Measurements from ENCODE around the gene KIF27. TPM values are rescaled to one million over a fixed set of nuclear protein-coding genes. Genes with fewer than 3 reads are reported as not detected.
"Not testable (repeated sequence)": the region's sequence is repeated elsewhere in the genome, so short reads cannot be mapped to it uniquely, and the experiment has no call there.

KIF27 gene
- total RNA-seq, 1 experiment from 2014 or later: 3.9 TPM

DNA sequence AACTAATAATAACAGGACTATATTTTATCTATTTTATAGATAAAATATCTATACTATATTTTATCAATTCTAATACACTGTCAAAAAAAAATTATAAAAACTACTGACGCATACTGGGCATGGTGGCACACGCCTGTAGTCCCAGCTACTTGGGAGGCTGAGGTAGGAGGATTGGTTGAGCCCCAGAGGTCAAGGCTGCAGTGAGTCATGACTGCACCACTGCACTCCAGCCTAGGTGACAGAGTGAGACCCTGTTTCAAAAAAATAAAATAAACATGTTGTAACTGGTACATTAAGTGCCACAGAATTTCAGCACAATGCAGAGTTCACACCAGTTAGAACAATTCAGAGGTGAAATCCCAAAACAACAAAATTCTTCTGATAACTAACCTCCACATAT, 34.7 kb downstream of the KIF27 start:
- H3K9me3 ChIP-seq (replicated peaks); DNase-seq; H3K4me1 ChIP-seq; H3K4me3 ChIP-seq; H3K27ac ChIP-seq; H3K27me3 ChIP-seq; H3K36me3 ChIP-seq: not testable (repeated sequence)

- H3K36me3 ChIP-seq; H3K4me3 ChIP-seq; H3K27me3 ChIP-seq; H3K4me1 ChIP-seq; DNase-seq; H3K9me3 ChIP-seq (replicated peaks); H3K27ac ChIP-seq: not testable (repeated sequence)
Measured at GRCh38 chr9:83885559-83886240, 35.5 kb downstream of the KIF27 start.

DNA sequence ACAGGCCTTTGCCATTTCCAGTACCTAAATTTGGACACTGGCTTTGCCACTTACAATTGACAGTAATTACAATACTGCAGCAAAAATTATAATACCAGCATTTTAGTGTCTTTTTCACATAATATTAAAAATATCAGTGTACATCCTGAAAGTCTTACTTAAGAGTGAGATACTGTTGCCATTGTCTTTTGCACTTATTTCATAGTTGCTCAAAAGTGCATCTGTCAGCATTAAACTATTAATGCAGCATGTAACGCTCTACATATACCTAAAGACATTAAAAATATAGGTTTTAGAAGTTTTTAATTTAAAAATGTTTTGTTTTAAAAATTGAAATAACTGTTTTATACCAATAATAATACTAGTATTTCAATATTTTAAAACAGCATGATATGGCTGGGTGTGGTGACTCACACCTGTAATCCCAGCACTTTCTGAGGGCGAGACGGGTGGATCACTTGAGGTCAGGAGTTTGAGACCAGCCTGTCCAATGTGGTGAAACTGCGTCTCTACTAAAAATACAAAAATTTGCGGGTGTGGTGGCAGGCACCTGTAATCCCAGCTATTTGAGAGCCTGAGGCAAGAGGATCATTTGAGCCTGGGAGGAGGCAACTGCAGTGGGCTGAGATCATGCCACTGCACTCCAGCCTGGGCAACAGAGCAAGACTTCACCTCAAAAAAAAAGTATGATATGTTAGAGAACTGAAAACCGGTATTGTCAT, 39.4 kb downstream of the KIF27 start:
- not testable (repeated sequence) for H3K27ac ChIP-seq; H3K27me3 ChIP-seq; H3K9me3 ChIP-seq (replicated peaks); H3K4me1 ChIP-seq; DNase-seq; H3K4me3 ChIP-seq; H3K36me3 ChIP-seq

DNA sequence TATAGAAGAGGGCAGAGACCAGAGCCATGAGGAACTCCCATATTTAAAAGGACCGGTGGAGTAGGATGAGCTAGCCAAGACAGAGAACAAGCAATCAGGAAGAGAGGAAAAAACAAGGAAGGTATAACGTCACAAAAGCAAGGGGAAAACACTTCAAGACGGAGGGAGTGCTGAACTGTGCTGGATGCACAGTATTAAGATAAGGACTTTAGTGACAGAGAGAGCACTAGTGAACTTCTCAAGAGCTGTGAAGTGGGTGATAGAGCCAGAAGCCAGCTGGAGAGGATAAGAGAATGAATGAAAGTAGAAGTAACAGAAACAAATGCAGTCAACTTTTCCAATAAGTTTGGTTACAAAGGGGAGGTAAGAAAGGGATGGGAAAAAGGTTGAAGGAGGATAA, 45.7 kb downstream of the KIF27 start:
- not testable (repeated sequence) for H3K27ac ChIP-seq

GRCh38 chr9:83849895-83850294, 71.3 kb downstream of the KIF27 start:
- H3K27me3 ChIP-seq; H3K9me3 ChIP-seq (replicated peaks); DNase-seq; H3K36me3 ChIP-seq; H3K4me1 ChIP-seq; H3K4me3 ChIP-seq; H3K27ac ChIP-seq: not testable (repeated sequence)

More for the DNA sequence above, 45.7 kb downstream of the KIF27 start:
- not testable (repeated sequence) for H3K4me1 ChIP-seq; H3K27me3 ChIP-seq; H3K4me3 ChIP-seq; DNase-seq; H3K9me3 ChIP-seq (replicated peaks); H3K36me3 ChIP-seq

- not testable (repeated sequence) for H3K27me3 ChIP-seq; H3K4me3 ChIP-seq; H3K9me3 ChIP-seq (replicated peaks); H3K27ac ChIP-seq; DNase-seq; H3K4me1 ChIP-seq; H3K36me3 ChIP-seq
Measured at GRCh38 chr9:83837070-83837643, 84.1 kb downstream of the KIF27 start.

DNA sequence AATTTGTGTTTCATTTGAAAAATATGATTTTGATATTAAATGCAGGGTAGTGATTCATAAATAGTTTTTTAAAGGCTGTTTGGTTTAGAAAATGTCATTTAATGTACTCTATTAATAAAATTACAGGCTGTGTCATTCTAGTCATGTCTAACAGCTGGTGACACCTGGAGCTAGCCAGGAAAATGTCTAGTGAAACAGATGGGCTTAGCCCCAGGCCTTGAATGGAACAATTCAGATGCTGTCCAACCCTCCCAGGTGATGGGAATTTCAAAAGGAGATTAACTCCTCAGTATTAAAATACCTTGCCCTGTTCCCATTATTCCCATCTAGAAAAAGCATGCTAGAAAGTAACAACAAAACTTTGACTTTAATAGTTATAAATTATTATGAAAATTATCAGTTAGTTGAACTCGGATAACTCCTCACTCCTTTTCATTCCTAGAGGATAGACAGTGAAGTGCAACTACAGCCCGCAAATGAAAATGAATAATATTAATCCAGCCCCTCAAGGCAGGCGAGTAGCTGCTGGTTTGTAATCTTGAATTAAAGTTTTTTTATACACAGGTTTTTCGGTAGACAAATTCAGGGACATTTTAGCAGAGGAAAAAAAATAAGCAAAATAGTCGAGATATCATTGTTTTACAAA, 90.7 kb downstream of the KIF27 start:
- H3K9me3 ChIP-seq (replicated peaks); H3K27me3 ChIP-seq; H3K4me3 ChIP-seq; H3K4me1 ChIP-seq; H3K27ac ChIP-seq; H3K36me3 ChIP-seq: not testable (repeated sequence)
- DNase-seq: peak in 1 of 2 experiments; percentile 14

DNA sequence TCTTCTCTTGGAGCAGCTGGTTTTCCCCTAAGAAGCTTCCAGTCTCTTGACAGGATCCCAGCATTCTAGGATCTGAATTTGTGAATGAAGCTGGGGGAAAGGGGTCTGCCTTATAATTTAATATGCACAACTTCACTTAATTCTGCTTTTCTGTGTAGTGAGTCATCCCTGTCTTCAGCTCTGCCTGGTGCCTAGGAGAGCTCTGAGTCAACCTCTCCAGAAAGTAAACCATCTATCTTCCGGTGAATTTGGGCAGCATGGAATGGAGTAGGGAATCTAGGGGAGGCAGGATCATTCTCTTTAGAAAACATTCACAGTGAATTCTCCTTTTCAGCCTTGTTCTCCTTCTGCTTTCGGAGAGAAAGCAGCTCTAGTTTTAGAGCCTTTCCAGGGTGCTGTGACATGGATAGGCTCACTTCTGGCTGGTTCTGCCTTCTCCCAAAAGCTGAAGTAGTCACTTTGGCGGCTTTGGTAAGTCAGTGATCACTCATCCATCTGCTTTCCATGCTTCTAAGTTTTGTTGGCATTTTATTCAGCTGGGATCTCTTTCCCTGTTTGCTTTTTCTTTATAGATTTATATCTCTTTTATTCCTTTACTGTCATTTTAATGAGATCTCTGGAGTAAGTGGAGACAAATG, 96.1 kb downstream of the KIF27 start:
- not testable (repeated sequence) for H3K4me3 ChIP-seq, DNase-seq, H3K36me3 ChIP-seq

GRCh38 chr9:83817356-83818278, 103.6 kb downstream of the KIF27 start, which contains the start of gene GKAP1:
Gene GKAP1 (minus strand): TSS chr9:83817769. CDS start chr9:83806517, 11,252 bp downstream.
- H3K9me3 ChIP-seq (replicated peaks); H3K36me3 ChIP-seq; H3K4me1 ChIP-seq; H3K27ac ChIP-seq; H3K27me3 ChIP-seq: not testable (repeated sequence)
- peak within 1 kb of the TSS; percentile 92 for H3K4me3 ChIP-seq
- peak; percentile 78 to 80 for DNase-seq

More for the DNA sequence above, 96.1 kb downstream of the KIF27 start:
- not testable (repeated sequence) for H3K27ac ChIP-seq; H3K27me3 ChIP-seq; H3K4me1 ChIP-seq; H3K9me3 ChIP-seq (replicated peaks)

DNA sequence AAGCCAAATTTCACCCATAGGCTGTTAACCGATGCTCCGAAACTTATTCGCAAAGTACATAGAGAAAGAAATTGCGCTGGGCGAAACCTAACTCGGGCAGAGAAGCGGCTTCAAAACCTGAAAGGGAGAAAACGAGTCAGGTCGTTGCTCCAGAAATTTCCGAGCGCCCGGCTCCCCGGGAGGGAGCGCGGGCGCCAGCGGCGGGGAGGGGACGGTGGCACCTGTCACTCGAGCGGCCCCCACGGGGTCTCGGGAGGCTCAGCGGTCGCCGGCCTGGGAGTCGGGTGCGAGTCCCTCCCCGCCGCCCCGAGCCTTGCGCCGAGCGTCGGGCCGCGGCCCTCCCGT, 104.2 kb downstream of the KIF27 start:
- not testable (repeated sequence) for H3K4me1 ChIP-seq; H3K27me3 ChIP-seq; H3K9me3 ChIP-seq (replicated peaks); H3K36me3 ChIP-seq; H3K27ac ChIP-seq
- peak overlapping the region; percentile 92 for H3K4me3 ChIP-seq
- peak in 1 of 2 experiments; percentile 26 for DNase-seq

DNA sequence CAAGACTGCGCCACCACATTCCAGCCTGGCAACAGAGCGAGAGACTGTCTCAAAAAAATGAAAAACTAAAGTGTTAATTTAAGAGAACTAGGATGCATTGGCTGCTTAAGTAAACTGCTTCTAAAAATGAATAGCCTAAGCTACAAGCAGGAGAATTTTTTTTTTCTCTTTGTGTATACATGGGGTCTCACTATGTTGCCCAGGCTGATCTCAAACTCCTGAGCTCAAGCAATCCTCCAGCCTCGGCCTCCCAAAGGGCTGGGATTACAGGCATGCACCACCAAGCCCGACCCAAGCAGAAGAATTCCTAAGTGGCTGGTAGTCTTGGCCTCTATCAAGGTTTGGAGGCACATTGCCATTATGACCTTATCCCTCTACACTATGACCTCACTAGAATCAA, 106.1 kb downstream of the KIF27 start:
- not testable (repeated sequence) for H3K4me3 ChIP-seq; DNase-seq; H3K9me3 ChIP-seq (replicated peaks); H3K27me3 ChIP-seq; H3K27ac ChIP-seq; H3K4me1 ChIP-seq; H3K36me3 ChIP-seq

- H3K4me3 ChIP-seq; DNase-seq; H3K36me3 ChIP-seq; H3K4me1 ChIP-seq; H3K27ac ChIP-seq; H3K9me3 ChIP-seq (replicated peaks); H3K27me3 ChIP-seq: not testable (repeated sequence)
Measured at GRCh38 chr9:83809213-83809612, 112.0 kb downstream of the KIF27 start.

DNA sequence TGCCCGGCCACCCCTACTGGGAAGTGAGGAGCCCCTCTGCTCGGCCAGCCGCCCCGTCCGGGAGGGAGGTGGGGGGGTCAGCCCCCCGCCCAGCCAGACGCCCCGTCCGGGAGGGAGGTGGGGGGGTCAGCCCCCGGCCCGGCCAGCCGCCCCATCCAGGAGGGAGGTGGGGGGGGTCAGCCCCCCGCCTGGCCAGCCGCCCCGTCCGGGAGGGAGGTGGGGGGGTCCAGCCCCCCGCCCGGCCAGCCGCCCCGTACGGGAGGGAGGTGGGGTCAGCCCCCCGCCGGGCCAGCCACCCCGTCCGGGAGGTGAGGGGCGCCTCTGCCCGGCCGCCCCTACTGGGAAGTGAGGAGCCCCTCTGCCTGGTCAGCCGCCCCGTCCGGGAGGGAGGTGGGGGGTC, 116.8 kb downstream of the KIF27 start:
- not testable (repeated sequence) for H3K27ac ChIP-seq; H3K4me1 ChIP-seq; DNase-seq; H3K9me3 ChIP-seq (replicated peaks); H3K36me3 ChIP-seq; H3K27me3 ChIP-seq; H3K4me3 ChIP-seq

DNA sequence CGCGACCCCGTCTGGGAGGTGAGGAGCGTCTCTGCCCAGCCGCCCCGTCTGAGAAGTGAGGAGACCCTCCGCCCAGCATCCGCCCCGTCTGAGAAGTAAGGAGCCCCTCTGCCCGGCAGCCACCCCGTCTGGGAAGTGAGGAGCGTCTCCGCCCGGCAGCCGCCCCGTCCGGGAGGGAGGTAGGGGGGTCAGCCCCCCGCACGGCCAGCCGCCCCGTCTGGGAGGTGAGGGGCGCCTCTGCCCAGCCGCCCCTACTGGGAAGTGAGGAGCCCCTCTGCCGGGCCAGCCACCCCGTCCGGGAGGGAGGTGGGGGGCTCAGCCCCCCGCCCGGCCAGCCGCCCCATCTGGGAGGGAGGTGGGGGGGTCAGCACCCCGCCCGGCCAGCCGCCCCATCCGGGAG, 117.3 kb downstream of the KIF27 start:
- H3K27me3 ChIP-seq; H3K27ac ChIP-seq; H3K4me1 ChIP-seq; H3K9me3 ChIP-seq (replicated peaks); H3K4me3 ChIP-seq; H3K36me3 ChIP-seq; DNase-seq: not testable (repeated sequence)

Data from SJCRH30 (cell line).